ENCODE results near the gene USP44.

Gene USP44

DNA sequence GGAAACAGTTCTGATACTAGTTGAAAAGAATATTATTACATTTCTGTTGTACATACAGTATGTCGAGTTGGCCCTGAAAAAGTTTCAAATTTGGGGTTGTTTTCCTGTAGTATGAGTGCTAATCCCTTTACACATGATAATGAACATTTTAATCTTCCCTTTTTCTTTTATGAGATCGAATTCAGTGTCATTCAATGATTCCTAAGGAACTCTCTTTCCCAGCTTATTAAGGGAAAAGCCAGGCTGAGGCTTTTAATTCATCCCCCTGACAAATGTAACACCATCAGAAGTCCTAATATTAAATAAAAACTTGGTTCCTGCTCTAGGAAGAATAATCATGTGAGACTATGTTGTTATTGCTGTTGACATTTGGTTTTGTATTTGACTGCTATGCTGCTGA lies 42.9 kb upstream of the USP44 start:
- no peak for ATAC-seq
- TF ChIP-seq, protein P1, sequence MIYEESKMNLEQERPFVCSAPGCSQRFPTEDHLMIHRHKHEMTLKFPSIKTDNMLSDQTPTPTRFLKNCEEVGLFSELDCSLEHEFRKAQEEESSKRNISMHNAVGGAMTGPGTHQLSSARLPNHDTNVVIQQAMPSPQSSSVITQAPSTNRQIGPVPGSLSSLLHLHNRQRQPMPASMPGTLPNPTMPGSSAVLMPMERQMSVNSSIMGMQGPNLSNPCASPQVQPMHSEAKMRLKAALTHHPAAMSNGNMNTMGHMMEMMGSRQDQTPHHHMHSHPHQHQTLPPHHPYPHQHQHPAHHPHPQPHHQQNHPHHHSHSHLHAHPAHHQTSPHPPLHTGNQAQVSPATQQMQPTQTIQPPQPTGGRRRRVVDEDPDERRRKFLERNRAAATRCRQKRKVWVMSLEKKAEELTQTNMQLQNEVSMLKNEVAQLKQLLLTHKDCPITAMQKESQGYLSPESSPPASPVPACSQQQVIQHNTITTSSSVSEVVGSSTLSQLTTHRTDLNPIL (CRISPR knock-in tag; IDR thresholded peaks at IDR 0.05; ENCODE audit: low read depth), result no peak
- TF ChIP-seq OSR1 (CRISPR knock-in tag; IDR thresholded peaks at IDR 0.05) (no peak), ZC3H10 (CRISPR knock-in tag; IDR thresholded peaks at IDR 0.05) (no peak), PATZ1 (CRISPR knock-in tag; IDR thresholded peaks at IDR 0.05; ENCODE audit: borderline replicate concordance) (no peak), BACH2 (CRISPR knock-in tag; IDR thresholded peaks at IDR 0.05; ENCODE audit: borderline replicate concordance) (no peak), GLIS3 (CRISPR knock-in tag; IDR thresholded peaks at IDR 0.05) (no peak), RARB (CRISPR knock-in tag; IDR thresholded peaks at IDR 0.05) (no peak), ZNF8 (CRISPR knock-in tag; IDR thresholded peaks at IDR 0.05) (no peak), ARNTL (CRISPR knock-in tag; IDR thresholded peaks at IDR 0.05; ENCODE audit: borderline replicate concordance, low read depth) (no peak), ZFP30 (CRISPR knock-in tag; IDR thresholded peaks at IDR 0.05) (no peak), ZNF70 (CRISPR knock-in tag; IDR thresholded peaks at IDR 0.05) (no peak), ZNF565 (CRISPR knock-in tag; conservative IDR thresholded peaks at IDR 0.05; ENCODE audit: low read depth) (no peak), TOX (CRISPR knock-in tag; IDR thresholded peaks at IDR 0.05; ENCODE audit: borderline replicate concordance) (no peak), ISL1 (CRISPR knock-in tag; IDR thresholded peaks at IDR 0.05) (no peak), CSRNP3 (CRISPR knock-in tag; IDR thresholded peaks at IDR 0.05) (no peak), PPARA (CRISPR knock-in tag; IDR thresholded peaks at IDR 0.05; ENCODE audit: borderline replicate concordance) (no peak), TSHZ2 (CRISPR knock-in tag; IDR thresholded peaks at IDR 0.05) (no peak)
- TF ChIP-seq, protein P2, sequence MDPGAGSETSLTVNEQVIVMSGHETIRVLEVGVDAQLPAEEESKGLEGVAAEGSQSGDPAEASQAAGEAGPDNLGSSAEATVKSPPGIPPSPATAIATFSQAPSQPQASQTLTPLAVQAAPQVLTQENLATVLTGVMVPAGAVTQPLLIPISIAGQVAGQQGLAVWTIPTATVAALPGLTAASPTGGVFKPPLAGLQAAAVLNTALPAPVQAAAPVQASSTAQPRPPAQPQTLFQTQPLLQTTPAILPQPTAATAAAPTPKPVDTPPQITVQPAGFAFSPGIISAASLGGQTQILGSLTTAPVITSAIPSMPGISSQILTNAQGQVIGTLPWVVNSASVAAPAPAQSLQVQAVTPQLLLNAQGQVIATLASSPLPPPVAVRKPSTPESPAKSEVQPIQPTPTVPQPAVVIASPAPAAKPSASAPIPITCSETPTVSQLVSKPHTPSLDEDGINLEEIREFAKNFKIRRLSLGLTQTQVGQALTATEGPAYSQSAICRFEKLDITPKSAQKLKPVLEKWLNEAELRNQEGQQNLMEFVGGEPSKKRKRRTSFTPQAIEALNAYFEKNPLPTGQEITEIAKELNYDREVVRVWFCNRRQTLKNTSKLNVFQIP (CRISPR knock-in tag; IDR thresholded peaks at IDR 0.05; ENCODE audit: borderline replicate concordance, low read depth), result no peak

GRCh38 chr12:95593266-95593871 lies 42.1 kb upstream of the USP44 start:
- TF ChIP-seq OSR1 (CRISPR knock-in tag; IDR thresholded peaks at IDR 0.05) (no peak), TSHZ2 (CRISPR knock-in tag; IDR thresholded peaks at IDR 0.05) (no peak)

More at GRCh38 chr12:95593266-95593871, 42.1 kb upstream of the USP44 start:
- no peak for ATAC-seq

Measured in SK-N-SH treated with all-trans-retinoic acid at 6 μM for 48 hours (cell line).